H1 (cell line): ENCODE results near the gene LIMK2.

Source experiments
- BRCA1 ChIP-seq: IDR thresholded peaks from 2 replicates; pipeline ENCODE4 v1.6.1; 2012; ENCODE audit warnings: low read depth, low read length, improper control_type of control experiment
- GABPA ChIP-seq: IDR thresholded peaks from 2 replicates; pipeline ENCODE4 v1.6.1; 2011; ENCODE audit warnings: mild to moderate bottlenecking, low read length, moderate library complexity, borderline replicate concordance; ENCODE audit not compliant: insufficient read depth
- SIRT6 ChIP-seq: IDR thresholded peaks from one replicate; pipeline ENCODE4 v1.7.1; 2012; ENCODE audit warnings: low read length, inconsistent platforms
- SUZ12 ChIP-seq: fragments of 200-600 bp; sonication (generic); IDR thresholded peaks from 2 replicates; pipeline ENCODE4 v1.6.1; 2012; ENCODE audit warnings: mild to moderate bottlenecking, inconsistent platforms, low read length, moderate library complexity, mixed read lengths
- TF ChIP-seq, protein P1 (sequence below), 3 experiments: IDR thresholded peaks; 1 replicate in 2 of 3; 2 replicates in 1 of 3; pipeline versions ENCODE4 v1.5.1 to v1.6.1; 2011; ENCODE audit warnings: low read length in 3 of 3, mild to moderate bottlenecking in 3 of 3, inconsistent platforms in 2 of 3, low read depth in 1 of 3, moderate library complexity in 1 of 3; ENCODE audit not compliant: insufficient read depth in 1 of 3; ENCODE audit errors: control extremely low read depth in 1 of 3

DNA sequence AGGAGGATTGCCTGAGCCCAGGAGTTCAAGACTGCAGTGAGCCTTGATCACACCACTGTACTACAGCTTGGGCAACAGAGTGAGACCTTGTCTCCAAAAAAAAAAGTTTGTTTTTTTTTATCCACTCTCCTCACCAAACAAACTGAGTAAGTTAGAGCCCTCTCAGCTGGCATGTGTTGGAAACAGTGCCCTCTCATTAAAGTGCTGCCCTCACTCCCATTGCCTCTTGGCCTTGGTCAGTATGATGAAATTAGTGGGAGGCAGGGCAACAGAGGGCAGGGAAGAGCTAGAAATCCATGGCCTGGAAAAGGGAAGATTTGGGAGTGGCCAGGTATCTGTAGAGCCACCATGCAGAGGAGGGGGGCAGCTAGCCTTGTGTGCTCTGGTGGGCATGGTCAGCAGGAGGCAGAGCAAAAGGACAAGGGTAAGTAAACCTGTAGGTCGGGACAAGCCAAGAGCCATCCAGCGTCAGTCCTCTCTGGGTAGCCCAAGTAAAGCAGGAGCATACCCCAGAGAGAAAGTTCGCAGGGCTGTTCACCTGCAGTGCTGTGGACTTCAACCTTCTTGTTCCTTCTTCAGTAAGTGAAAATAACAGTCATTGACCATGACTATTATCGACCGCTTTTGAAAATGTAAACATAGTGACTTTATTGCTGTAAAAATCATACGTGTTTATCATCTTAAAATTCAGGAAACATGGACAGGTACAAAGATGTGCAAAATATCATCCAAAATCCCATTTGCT, 52.0 kb downstream of the LIMK2 start:
- no peak for TF ChIP-seq SIRT6
- TF ChIP-seq, protein P1, sequence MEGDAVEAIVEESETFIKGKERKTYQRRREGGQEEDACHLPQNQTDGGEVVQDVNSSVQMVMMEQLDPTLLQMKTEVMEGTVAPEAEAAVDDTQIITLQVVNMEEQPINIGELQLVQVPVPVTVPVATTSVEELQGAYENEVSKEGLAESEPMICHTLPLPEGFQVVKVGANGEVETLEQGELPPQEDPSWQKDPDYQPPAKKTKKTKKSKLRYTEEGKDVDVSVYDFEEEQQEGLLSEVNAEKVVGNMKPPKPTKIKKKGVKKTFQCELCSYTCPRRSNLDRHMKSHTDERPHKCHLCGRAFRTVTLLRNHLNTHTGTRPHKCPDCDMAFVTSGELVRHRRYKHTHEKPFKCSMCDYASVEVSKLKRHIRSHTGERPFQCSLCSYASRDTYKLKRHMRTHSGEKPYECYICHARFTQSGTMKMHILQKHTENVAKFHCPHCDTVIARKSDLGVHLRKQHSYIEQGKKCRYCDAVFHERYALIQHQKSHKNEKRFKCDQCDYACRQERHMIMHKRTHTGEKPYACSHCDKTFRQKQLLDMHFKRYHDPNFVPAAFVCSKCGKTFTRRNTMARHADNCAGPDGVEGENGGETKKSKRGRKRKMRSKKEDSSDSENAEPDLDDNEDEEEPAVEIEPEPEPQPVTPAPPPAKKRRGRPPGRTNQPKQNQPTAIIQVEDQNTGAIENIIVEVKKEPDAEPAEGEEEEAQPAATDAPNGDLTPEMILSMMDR (IDR thresholded peaks at IDR 0.05; ENCODE audit: control extremely low read depth in 1 of 3, insufficient read depth in 1 of 3, low read depth in 1 of 3, low read length in 3 of 3), result no peak
- no peak for TF ChIP-seq SUZ12
- TF ChIP-seq BRCA1, result no peak
- no peak for TF ChIP-seq GABPA
